ENCODE data around the gene RIN3. TPM values are rescaled to one million over a fixed set of nuclear protein-coding genes. Genes with fewer than 3 reads are reported as not detected.

Gene RIN3
- total RNA-seq, 1 donor from 2014 or later: 0.22 TPM

DNA sequence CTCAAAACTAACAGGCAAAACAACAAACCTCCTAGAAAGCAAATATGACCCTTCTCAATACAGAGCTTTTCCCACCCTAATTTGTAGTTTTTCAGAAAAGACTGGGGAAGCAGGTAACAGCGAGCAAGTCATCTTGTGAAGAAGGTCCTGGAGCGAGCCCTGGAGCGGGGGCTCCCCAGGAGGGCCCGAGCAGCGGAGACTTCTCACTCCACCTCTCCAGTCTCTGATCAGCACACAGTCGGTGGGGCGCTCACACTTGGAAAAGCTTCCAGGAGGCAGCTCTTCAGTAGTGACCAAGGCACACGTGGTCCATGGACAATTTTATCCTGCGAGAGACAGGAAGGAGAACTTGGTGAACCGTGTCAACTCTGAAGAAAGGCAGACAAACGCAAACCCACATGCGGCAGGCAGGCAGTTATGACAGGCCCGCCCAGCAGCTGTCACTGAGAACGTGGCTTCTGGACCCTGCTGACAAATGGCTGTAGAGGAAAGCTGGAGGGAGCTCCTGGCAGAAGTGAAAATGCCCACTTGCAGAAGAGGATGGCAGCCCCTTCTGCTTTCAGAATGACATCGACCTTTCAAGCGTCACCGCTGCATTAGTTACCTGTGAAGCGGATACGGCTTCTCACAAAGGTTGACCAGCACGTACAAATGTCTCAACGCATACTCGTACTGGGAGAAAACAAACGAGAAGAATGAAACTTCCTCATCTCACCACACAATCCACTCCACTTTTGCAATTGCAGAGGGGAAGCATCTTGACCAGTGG is 190.6 kb downstream of the RIN3 start:
- Histone ChIP-seq H3K4me2 (no peak overlapping the region), H3F3A (ENCODE audit: low read depth) (no peaks in the 10 kb centered on the region), H2AFZ (replicated peaks) (no peak overlapping the region), H3K4me3 (no peak overlapping the region), H3K27ac (no peak overlapping the region), H3K79me2 (ENCODE audit: low read depth) (no peaks in the 10 kb centered on the region), H4K20me1 (ENCODE audit: low read depth) (no peaks in the 10 kb centered on the region), H3K36me3 (no peaks in the 10 kb centered on the region), H3K9me3 (ENCODE audit: low read depth) (no peaks in the 10 kb centered on the region), H3K4me1 (no peaks in the 10 kb centered on the region), H3K9ac (no peak overlapping the region), H3K27me3 (no peaks in the 10 kb centered on the region)
- DNase-seq (ENCODE audit: low spot score): no peak
- TF ChIP-seq EZH2phosphoT487 (IDR thresholded peaks at IDR 0.05) (no peak), EZH2 (IDR thresholded peaks at IDR 0.05) (no peak)
- TF ChIP-seq, protein P1, sequence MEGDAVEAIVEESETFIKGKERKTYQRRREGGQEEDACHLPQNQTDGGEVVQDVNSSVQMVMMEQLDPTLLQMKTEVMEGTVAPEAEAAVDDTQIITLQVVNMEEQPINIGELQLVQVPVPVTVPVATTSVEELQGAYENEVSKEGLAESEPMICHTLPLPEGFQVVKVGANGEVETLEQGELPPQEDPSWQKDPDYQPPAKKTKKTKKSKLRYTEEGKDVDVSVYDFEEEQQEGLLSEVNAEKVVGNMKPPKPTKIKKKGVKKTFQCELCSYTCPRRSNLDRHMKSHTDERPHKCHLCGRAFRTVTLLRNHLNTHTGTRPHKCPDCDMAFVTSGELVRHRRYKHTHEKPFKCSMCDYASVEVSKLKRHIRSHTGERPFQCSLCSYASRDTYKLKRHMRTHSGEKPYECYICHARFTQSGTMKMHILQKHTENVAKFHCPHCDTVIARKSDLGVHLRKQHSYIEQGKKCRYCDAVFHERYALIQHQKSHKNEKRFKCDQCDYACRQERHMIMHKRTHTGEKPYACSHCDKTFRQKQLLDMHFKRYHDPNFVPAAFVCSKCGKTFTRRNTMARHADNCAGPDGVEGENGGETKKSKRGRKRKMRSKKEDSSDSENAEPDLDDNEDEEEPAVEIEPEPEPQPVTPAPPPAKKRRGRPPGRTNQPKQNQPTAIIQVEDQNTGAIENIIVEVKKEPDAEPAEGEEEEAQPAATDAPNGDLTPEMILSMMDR (IDR thresholded peaks at IDR 0.05): no peak
- Mint-ChIP-seq H3K9me3 (no peaks in the 10 kb centered on the region), H3K27ac (no peak overlapping the region), H3K4me3 (no peak overlapping the region), H3K36me3 (peaks cover 21% of the 10 kb centered on the region), H3K4me1 (no peaks in the 10 kb centered on the region), H3K27me3 (ENCODE audit: insufficient read depth, low read depth) (peaks cover 2% of the 10 kb centered on the region)

DNA sequence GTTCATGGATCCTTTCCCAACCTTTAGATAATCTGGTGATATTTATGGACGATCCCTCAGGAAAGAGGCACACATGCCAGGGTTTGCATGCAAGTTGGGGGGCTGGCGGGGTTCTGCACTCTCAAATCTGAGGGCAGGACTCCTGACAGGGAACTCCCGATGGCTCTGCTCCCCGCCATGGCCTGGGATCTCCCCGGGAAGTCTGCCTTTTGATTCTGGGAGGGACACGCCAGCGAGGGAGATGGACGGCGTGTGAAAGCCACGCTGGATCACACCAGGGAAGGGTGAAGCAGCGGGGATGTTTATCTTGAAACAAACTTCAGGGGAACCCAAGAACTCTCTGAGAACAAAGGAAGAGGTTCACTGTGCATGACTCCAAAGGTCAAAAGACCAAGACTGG is 191.2 kb downstream of the RIN3 start:
- Histone ChIP-seq H3K9me3 (ENCODE audit: low read depth) (no peaks in the 10 kb centered on the region), H3K27me3 (no peaks in the 10 kb centered on the region), H3K4me1 (no peaks in the 10 kb centered on the region), H3K27ac (no peak overlapping the region), H3K9ac (no peak overlapping the region), H3K36me3 (no peaks in the 10 kb centered on the region), H4K20me1 (ENCODE audit: low read depth) (no peaks in the 10 kb centered on the region), H3K79me2 (ENCODE audit: low read depth) (no peaks in the 10 kb centered on the region), H3F3A (ENCODE audit: low read depth) (no peaks in the 10 kb centered on the region), H3K4me3 (no peak overlapping the region), H2AFZ (replicated peaks) (no peak overlapping the region), H3K4me2 (no peak overlapping the region)
- Mint-ChIP-seq H3K36me3 (peaks cover 23% of the 10 kb centered on the region), H3K4me3 (no peak overlapping the region), H3K27ac (no peak overlapping the region), H3K9me3 (no peaks in the 10 kb centered on the region), H3K27me3 (ENCODE audit: insufficient read depth, low read depth) (peaks cover 2% of the 10 kb centered on the region), H3K4me1 (no peaks in the 10 kb centered on the region)
- no peak for DNase-seq (ENCODE audit: low spot score)
- TF ChIP-seq EZH2phosphoT487 (IDR thresholded peaks at IDR 0.05) (no peak), EZH2 (IDR thresholded peaks at IDR 0.05) (no peak)
- TF ChIP-seq, protein P1 (IDR thresholded peaks at IDR 0.05): no peak

DNA sequence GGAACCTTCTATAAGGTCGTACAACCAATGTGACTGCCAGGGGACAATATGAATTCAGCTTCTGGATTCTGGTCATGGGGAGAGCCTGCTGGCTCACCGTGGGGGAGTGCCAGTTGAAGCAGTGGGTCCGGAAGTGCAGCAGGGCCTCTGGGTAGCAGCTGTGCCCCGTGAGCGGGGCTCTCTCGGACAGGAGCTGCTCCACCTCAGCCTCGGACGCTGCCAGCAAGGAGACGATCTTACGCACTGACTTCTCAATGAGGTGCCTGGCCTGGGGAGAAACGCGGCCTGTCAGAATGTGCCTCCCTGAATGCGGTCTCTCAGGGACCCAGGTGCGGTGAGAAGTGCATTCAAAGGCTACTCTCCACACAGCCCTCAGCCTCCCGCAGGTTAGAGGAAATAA is 192.8 kb downstream of the RIN3 start:
- peaks cover 29% of the 10 kb centered on the region for H3K36me3 Mint-ChIP-seq
- H3K36me3 ChIP-seq: no peaks in the 10 kb centered on the region
- no peak overlapping the region for H3K27ac Mint-ChIP-seq

More for the DNA sequence above, 192.8 kb downstream of the RIN3 start:
- no peak overlapping the region for H3K27ac ChIP-seq
- no peaks in the 10 kb centered on the region for H3K4me1 ChIP-seq
- H3K9me3 ChIP-seq (ENCODE audit: low read depth): no peaks in the 10 kb centered on the region
- H3K4me3 Mint-ChIP-seq: no peak overlapping the region
- TF ChIP-seq EZH2 (IDR thresholded peaks at IDR 0.05) (no peak), EZH2phosphoT487 (IDR thresholded peaks at IDR 0.05) (no peak)
- TF ChIP-seq, protein P1 (IDR thresholded peaks at IDR 0.05): no peak
- no peaks in the 10 kb centered on the region for H3F3A ChIP-seq (ENCODE audit: low read depth)
- peaks cover 2% of the 10 kb centered on the region for H3K27me3 Mint-ChIP-seq (ENCODE audit: insufficient read depth, low read depth)
- H3K79me2 ChIP-seq (ENCODE audit: low read depth): no peaks in the 10 kb centered on the region
- no peak overlapping the region for H3K9ac ChIP-seq
- H3K4me3 ChIP-seq: no peak overlapping the region
- no peaks in the 10 kb centered on the region for H4K20me1 ChIP-seq (ENCODE audit: low read depth)
- no peak overlapping the region for H2AFZ ChIP-seq (replicated peaks)
- no peak overlapping the region for H3K4me2 ChIP-seq
- no peak for DNase-seq (ENCODE audit: low spot score)
- no peaks in the 10 kb centered on the region for H3K9me3 Mint-ChIP-seq
- H3K27me3 ChIP-seq: no peaks in the 10 kb centered on the region
- no peaks in the 10 kb centered on the region for H3K4me1 Mint-ChIP-seq

Measured in neural progenitor cell (in vitro differentiated cells).